ENCODE data around the gene GPX6.
"Not testable (repeated sequence)": the region's sequence is repeated elsewhere in the genome, so short reads cannot be mapped to it uniquely, and the experiment has no call there.

The GPX6 gene

GRCh38 chr6:28485482-28485881 is 30.1 kb downstream of the GPX6 start:
- no peak overlapping the region for H3K4me3 ChIP-seq (ENCODE audit: low read depth, low read length)
- TF ChIP-seq MYC (IDR thresholded peaks at IDR 0.05; ENCODE audit: low read depth, low read length) = no peak
- DNase-seq (ENCODE audit: low read depth) = peak; percentile 63

- TF ChIP-seq MYC (IDR thresholded peaks at IDR 0.05; ENCODE audit: low read depth, low read length) (no peak), CTCF (IDR thresholded peaks at IDR 0.05; ENCODE audit: low read depth, low read length) (no peak), MAX (IDR thresholded peaks at IDR 0.05; ENCODE audit: low read depth, low read length) (no peak), POLR2A (IDR thresholded peaks at IDR 0.05; ENCODE audit: extremely low read depth, insufficient read length) (no peak)
- H3K4me3 ChIP-seq (ENCODE audit: low read depth, low read length) = no peak overlapping the region
- no peak for DNase-seq (ENCODE audit: low read depth)
Measured at GRCh38 chr6:28480253-28480932, 35.2 kb downstream of the GPX6 start.

DNA sequence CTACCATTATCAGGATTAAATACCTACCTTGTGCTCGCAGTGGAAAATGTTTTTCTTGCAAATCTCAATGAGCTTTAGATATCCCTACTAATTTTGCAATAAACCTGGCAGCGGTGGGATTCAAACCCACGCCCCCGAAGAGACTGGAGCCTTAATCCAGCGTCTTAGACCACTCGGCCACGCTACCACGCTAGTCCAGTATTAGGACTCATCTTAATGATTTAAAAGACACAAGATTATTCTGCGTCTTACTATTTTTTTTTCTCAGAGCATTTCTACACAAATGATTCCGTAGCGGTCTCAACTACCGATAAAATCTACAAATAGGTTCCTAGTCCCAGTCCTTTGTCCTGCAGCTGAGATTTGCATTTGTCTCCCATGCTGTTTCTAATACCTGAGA is 37.1 kb downstream of the GPX6 start:
- TF ChIP-seq MAX (IDR thresholded peaks at IDR 0.05; ENCODE audit: low read depth, low read length) (no peak), MYC (IDR thresholded peaks at IDR 0.05; ENCODE audit: low read depth, low read length) (no peak), CTCF (IDR thresholded peaks at IDR 0.05; ENCODE audit: low read depth, low read length) (no peak), POLR2A (IDR thresholded peaks at IDR 0.05; ENCODE audit: extremely low read depth, insufficient read length) (no peak)
- no peak for DNase-seq (ENCODE audit: low read depth)
- H3K4me3 ChIP-seq (ENCODE audit: low read depth, low read length) = no peak overlapping the region

DNA sequence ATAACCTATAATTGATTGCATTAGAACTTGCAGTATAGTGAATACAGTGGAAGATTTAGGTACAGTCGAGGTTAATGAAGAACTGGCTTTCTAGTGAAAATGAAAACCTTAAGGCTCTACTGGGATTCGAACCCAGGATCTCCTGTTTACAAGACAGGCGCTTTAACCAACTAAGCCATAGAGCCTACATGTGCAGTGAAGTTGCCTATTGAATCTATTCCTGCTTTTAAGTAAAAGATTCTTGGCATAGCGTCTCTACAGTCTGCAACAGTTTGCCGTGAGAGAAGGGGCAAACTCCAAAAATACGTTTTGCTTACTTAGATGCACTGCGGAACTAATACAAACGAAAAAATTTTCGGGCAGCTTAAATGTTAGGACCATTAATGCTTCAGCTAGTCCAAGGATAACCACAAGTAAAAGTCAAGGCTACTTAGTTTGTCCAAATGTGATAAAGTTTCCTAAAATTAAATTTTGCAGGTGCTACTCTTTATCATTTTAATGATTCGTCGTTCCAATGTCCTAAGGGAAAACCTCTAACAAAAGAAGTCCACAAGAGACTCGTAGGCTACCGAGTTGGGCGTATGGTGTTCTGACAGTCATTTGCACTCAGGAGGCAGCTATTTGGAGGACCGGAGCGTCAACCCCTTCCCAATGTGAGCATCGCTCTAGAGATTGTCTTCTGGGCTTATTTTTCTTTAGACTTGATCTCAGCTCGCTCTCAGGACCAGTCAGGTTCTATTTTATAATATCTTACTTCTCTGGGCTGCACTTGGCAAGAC is 41.0 kb downstream of the GPX6 start:
- H3K4me3 ChIP-seq (ENCODE audit: low read depth, low read length) = peak overlapping the region; percentile 67
- TF ChIP-seq CTCF (IDR thresholded peaks at IDR 0.05; ENCODE audit: low read depth, low read length) (no peak), POLR2A (IDR thresholded peaks at IDR 0.05; ENCODE audit: extremely low read depth, insufficient read length) (no peak), MYC (IDR thresholded peaks at IDR 0.05; ENCODE audit: low read depth, low read length) (no peak), MAX (IDR thresholded peaks at IDR 0.05; ENCODE audit: low read depth, low read length) (no peak)
- peak; percentile 85 for DNase-seq (ENCODE audit: low read depth)

DNA sequence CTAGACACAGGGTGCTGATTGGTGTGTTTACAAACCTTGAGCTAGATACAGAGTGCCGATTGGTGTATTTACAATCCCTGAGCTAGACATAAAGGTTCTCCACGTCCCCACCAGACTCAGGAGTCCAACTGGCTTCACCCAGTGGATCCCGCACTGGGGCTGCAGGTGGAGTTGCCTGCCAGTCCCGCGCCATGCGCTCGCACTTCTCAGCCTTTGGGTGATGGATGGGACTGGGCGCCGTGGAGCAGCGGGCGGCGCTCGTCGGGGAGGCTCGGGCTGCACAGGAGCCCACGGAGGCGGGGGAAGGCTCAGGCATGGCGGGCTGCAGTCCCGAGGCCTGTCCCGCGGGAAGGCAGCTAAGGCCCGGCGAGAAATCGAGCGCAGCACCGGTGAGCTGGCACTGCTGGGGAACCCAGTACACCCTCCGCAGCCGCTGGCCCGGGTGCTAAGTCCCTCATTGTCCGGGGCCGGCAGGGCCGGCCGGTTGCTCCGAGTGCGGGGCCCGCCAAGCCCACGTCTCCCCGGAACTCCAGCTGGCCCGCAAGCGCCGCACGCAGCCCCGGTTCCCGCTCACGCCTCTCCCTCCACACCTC is 46.3 kb downstream of the GPX6 start:
- DNase-seq (ENCODE audit: low read depth); H3K4me3 ChIP-seq (ENCODE audit: low read depth, low read length): not testable (repeated sequence)

DNA sequence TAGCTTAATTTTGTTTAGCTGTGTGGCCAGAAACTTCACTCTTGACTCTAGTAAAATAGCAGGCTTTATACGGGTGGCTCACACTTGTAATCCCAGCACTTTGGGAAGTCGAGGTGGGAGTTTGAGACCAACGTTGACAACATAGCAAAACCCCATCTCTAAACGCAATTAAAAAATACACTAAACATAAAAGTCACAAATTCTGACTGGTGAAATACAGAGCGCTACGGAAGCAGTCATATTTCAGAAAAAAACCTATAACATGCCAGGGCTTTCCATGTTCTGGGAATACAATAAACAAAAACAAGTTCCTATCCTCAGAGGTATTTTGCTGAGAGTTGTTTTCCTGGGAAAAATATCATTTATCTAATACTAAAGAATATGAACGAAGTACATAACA is 47.5 kb downstream of the GPX6 start:
- no peak for DNase-seq (ENCODE audit: low read depth)
- TF ChIP-seq POLR2A (IDR thresholded peaks at IDR 0.05; ENCODE audit: extremely low read depth, insufficient read length) = no peak
- TF ChIP-seq MAX (IDR thresholded peaks at IDR 0.05; ENCODE audit: low read depth, low read length) = no peak
- no peak overlapping the region for H3K4me3 ChIP-seq (ENCODE audit: low read depth, low read length)

- peak; percentile 37 for DNase-seq (ENCODE audit: low read depth)
- no peak overlapping the region for H3K4me3 ChIP-seq (ENCODE audit: low read depth, low read length)
- TF ChIP-seq MYC (IDR thresholded peaks at IDR 0.05; ENCODE audit: low read depth, low read length) (no peak), MAX (IDR thresholded peaks at IDR 0.05; ENCODE audit: low read depth, low read length) (no peak), CTCF (IDR thresholded peaks at IDR 0.05; ENCODE audit: low read depth, low read length) (no peak), POLR2A (IDR thresholded peaks at IDR 0.05; ENCODE audit: extremely low read depth, insufficient read length) (no peak)
Measured at GRCh38 chr6:28462401-28462800, 53.2 kb downstream of the GPX6 start.
